K562 (cell line): ENCODE results near the gene DCAF11. TPM values are rescaled to one million over a fixed set of nuclear protein-coding genes. Genes with fewer than 3 reads are reported as not detected.

Experiments used
- CEBPG ChIP-seq, 3 experiments: fragments of 200-800 bp in 1 of 3; sonication (Bioruptor generic) in 1 of 3; sonication (generic) in 1 of 3; formaldehyde crosslinking in 1 of 3; IDR thresholded peaks in 2 of 3; conservative IDR thresholded peaks in 1 of 3; 2 replicates each; pipeline versions ENCODE4 v1.6.1 to v1.8.0; 2016 to 2022; ENCODE audit warnings: missing compliant biosample characterization in 2 of 3, missing genetic modification characterization in 2 of 3, mild to moderate bottlenecking in 1 of 3, missing genetic modification reagents in 1 of 3
- DIDO1 ChIP-seq: fragments of 450-650 bp; IDR thresholded peaks from 2 replicates; pipeline ENCODE4 v1.6.1; 2016; ENCODE audit warnings: low read depth, missing biosample characterization, missing genetic modification characterization
- GABPA ChIP-seq: fragments of 200-800 bp; sonication (Bioruptor generic); conservative IDR thresholded peaks from 2 replicates; pipeline ENCODE4 v1.6.1; 2016; ENCODE audit warnings: low read depth, missing genetic modification characterization, missing compliant biosample characterization
- KLF16 ChIP-seq: IDR thresholded peaks from 2 replicates; pipeline ENCODE4 v1.6.1; 2016; ENCODE audit warnings: antibody characterized with exemption
- SMAD2 ChIP-seq: fragments of 150-350 bp; IDR thresholded peaks from 2 replicates; pipeline ENCODE4 v1.6.1; 2014; ENCODE audit warnings: low read depth, mild to moderate bottlenecking, low read length
- ZNF551 ChIP-seq: fragments of 250-450 bp; sonication (Bioruptor Pico); IDR thresholded peaks from 2 replicates; pipeline ENCODE4 v1.5.0; 2021; ENCODE audit warnings: mild to moderate bottlenecking, moderate library complexity
- polyA plus RNA-seq, 8 experiments: library from polyadenylated mRNA; depleted of rRNA in 4 of 8; stranded (reverse) in 5 of 8; unstranded in 3 of 8; fragments of >200 nt; fragmentation: Nextera tagmentation in 2 of 8; fragmentation: Illumina TruSeq in 1 of 8; extraction: Ambion mirVana in 2 of 8; extraction: Trizol in 1 of 8; gene quantifications; 2 replicates each; pipeline versions ENCODE4 v1.2.1 to v1.2.3, GENCODE V29; 2011 to 2014; ENCODE audit warnings: inconsistent platforms in 1 of 8, missing spikeins in 1 of 8
- total RNA-seq, 7 experiments: library from RNA; depleted of rRNA in 6 of 7; stranded (reverse); fragments of >200 nt in 6 of 7; fragmentation: Illumina TruSeq in 2 of 7; extraction: Trizol in 2 of 7; gene quantifications; 2 replicates each; pipeline versions ENCODE4 v1.2.1 to v1.2.3, GENCODE V29; 2011 to 2021; ENCODE audit warnings: low replicate concordance in 1 of 7
- TF ChIP-seq, protein P1 (sequence below), 3 experiments: fragments of 200-800 bp in 1 of 3; fragments of 250-450 bp in 1 of 3; fragments of 450-650 bp in 1 of 3; sonication (Bioruptor Pico) in 1 of 3; sonication (Bioruptor generic) in 1 of 3; formaldehyde crosslinking in 1 of 3; IDR thresholded peaks; 2 replicates each; pipeline versions ENCODE4 v1.6.1 to v1.8.0; 2016 to 2022; ENCODE audit warnings: mild to moderate bottlenecking in 2 of 3, missing genetic modification characterization in 2 of 3, missing compliant biosample characterization in 1 of 3, moderate library complexity in 1 of 3

The DCAF11 gene
- total and polyA plus RNA-seq, 9 of the 15 experiments (the other 6 are each of a cell fraction or from before 2014, with no cell fraction given): 8.5 to 46.2 (median 36.4) TPM

DNA sequence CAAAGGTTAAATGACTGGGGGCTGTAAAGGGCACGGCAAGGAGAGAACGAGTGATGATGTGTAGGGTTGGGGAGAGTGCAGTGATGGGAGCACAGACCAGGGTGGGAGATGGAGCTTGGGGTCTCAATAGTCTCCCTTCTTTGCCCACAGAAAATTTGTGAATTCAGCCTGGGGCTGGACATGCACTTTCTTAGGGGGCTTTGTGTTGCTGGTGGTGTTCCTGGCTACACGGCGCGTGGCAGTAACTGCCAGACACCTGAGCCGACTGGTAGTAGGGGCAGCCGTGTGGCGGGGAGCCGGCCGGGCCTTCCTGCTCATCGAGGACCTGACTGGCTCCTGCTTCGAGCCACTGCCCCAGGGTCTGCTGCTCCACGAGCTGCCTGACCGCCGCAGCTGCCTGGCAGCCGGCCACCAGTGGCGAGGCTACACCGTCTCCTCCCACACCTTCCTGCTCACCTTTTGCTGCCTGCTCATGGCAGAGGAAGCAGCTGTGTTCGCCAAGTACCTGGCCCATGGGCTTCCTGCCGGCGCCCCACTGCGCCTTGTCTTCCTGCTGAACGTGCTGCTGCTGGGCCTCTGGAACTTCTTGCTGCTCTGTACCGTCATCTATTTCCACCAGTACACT, 17.6 kb downstream of the DCAF11 start (continued):
- no peak for TF ChIP-seq ZNF551 (CRISPR knock-in tag)
- TF ChIP-seq DIDO1 (tag): no peak
- TF ChIP-seq KLF16: no peak
- TF ChIP-seq CEBPG (CRISPR knock-in tag; IDR thresholded peaks at IDR 0.05): no peak
- TF ChIP-seq CEBPG (tag; conservative IDR thresholded peaks at IDR 0.05 in 1 of 2, IDR thresholded peaks at IDR 0.05 in 1 of 2): no peak
- TF ChIP-seq, protein P1, sequence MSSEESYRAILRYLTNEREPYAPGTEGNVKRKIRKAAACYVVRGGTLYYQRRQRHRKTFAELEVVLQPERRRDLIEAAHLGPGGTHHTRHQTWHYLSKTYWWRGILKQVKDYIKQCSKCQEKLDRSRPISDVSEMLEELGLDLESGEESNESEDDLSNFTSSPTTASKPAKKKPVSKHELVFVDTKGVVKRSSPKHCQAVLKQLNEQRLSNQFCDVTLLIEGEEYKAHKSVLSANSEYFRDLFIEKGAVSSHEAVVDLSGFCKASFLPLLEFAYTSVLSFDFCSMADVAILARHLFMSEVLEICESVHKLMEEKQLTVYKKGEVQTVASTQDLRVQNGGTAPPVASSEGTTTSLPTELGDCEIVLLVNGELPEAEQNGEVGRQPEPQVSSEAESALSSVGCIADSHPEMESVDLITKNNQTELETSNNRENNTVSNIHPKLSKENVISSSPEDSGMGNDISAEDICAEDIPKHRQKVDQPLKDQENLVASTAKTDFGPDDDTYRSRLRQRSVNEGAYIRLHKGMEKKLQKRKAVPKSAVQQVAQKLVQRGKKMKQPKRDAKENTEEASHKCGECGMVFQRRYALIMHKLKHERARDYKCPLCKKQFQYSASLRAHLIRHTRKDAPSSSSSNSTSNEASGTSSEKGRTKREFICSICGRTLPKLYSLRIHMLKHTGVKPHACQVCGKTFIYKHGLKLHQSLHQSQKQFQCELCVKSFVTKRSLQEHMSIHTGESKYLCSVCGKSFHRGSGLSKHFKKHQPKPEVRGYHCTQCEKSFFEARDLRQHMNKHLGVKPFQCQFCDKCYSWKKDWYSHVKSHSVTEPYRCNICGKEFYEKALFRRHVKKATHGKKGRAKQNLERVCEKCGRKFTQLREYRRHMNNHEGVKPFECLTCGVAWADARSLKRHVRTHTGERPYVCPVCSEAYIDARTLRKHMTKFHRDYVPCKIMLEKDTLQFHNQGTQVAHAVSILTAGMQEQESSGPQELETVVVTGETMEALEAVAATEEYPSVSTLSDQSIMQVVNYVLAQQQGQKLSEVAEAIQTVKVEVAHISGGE (CRISPR knock-in tag; IDR thresholded peaks at IDR 0.05): no peak
- TF ChIP-seq SMAD2: no peak
- TF ChIP-seq GABPA (tag): no peak
